TTC549 (cell line): ENCODE results near the gene RALGPS2.

Source experiments
- FAIRE-seq: peaks from 2 replicates; lab custom pipeline; 2012; peaks lifted over from hg19 to GRCh38; lab: Jason Lieb, UNC

The RALGPS2 gene

GRCh38 chr1:178921499-178921898 lies 196.5 kb downstream of the RALGPS2 start:
- no peak for FAIRE-seq

DNA sequence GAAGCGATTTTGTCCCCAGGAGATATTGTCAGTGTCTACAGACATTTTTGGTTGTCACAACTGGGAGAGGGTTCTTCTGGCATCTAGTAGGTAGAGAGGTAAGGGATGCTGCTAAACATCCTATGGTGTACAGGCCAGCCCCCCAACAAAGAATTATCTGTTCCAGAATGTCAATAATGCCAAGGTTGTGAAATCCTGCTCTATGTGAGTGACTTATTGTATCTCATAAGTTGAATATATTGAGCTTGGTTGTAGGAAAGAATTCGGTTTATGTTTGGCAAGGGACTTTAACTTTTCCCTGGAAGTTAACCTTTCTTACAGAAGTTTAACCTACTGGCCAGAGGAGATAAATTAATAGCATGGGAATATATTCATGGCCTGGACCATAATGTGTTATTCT lies 198.5 kb downstream of the RALGPS2 start:
- FAIRE-seq, result no peak

GRCh38 chr1:178926046-178926445 lies 201.0 kb downstream of the RALGPS2 start:
- no peak for FAIRE-seq

DNA sequence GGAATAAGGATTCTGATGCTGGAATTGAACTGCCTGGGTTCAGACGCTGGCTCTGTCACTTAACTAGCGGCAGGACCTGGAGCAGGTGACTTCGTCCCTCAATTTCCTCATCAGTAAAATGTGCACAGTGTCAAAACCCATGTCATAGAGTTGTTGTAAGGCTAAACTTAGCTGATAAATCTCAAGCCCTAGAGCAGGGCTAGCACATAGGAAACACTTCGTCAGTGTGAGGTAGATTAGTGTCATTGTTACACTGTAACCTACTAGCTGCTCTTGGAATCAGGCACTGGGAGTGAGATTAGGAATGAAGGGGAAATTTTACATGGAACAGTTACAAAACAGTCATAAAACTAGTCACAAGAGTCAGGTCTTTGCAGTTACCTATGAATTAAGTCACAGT lies 202.0 kb downstream of the RALGPS2 start:
- no peak for FAIRE-seq

GRCh38 chr1:178928041-178928440 lies 203.0 kb downstream of the RALGPS2 start:
- FAIRE-seq, result no peak

DNA sequence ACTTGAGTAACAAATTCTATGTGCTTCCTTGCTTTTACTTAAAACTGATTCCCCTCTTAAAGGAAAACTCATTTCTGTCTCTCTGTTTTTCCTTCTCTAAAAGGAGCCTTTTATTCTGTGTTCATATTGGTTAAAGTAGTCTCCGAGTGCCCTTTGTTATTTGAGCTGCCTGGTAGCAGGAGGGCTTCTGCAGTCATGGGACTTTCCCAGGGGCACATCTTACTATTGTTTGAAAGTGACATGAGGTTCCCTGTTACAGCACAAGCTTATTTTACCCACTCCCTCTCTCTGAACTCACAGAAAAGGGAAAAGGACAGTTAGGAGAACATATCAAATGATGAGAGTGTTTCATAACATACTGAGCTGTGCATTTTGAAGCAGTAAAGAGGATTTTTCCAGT lies 203.9 kb downstream of the RALGPS2 start:
- FAIRE-seq, result no peak

GRCh38 chr1:178931858-178932551 lies 207.0 kb downstream of the RALGPS2 start:
- no peak for FAIRE-seq

- FAIRE-seq, result no peak
Measured at GRCh38 chr1:178932552-178932906, 207.5 kb downstream of the RALGPS2 start.

DNA sequence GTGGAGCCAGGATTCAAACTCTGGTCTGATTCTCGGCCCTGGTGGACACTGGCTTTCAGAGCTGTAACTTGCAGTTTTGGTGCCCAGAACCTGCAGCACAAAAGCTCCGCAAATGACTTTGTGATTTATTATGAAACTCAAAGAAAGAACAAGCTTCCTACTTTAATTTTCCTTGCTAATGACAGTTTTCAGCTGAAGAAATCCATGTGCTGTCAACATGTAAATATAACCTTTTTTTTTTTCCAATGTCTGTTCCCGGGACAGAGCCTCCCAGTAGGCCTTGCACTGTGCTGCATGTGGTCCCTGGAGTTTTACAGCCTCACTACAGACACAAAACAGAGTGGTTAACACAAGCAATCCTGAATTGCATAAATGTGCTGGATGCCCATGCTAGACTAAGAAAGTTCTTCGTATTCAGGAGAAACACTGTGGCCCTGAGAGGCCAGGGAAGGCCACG lies 208.1 kb downstream of the RALGPS2 start:
- no peak for FAIRE-seq

DNA sequence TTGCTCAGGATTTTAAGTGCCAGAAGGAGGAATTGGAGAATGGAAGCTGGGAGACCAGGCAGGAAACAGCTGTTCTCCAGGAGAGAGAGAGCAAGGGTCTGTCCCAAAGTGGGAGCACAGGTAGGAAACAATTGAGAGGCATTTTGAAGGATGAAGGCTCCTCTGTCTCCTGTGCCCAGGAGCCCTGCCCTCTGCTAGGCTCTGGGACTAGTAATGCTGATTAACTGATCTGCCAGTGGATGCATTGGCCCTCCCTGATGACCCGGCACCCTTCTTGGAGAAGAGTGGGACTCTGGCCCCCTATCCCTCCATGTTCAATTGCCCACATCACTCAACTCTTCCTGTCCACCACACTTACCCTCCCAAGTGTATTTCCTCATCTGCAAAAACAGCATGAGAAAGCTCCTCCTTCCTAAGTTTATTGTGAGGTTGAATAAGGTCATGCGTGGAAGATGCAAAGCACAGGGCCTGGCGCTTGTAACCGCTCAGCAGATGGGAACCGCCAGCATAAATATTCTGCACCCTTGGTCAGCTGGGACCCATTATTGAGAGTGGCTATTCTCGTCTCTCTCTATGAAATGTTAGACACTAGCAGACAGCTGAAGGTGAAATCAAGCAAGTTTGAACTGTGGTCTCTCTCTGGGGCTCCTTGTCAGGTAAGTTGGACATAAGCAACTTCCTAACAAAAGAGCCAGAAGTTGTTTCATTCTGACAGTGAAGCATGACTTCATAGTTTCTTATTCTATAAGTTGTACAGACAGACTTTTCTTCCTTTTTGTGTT lies 208.9 kb downstream of the RALGPS2 start:
- FAIRE-seq, result no peak

GRCh38 chr1:178934546-178934945 lies 209.5 kb downstream of the RALGPS2 start:
- no peak for FAIRE-seq

DNA sequence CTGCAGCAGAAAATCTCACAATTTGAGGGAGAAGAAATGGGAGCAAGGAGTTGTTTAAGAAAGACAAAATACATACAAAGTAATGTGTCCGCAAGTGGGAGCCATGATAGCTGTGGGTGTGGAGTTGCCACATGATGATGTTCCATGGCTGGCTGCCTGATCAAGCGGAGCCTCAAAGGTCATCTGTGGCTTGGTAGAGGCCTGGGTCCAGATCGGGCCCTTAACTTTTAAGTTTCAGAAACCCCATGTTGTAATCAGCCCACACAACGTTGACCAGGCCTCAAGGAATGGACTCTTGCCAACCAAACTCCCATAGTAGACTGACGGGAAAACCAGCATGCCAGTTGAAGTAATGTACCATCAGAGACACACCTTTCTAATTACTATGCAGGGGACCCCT lies 210.6 kb downstream of the RALGPS2 start:
- no peak for FAIRE-seq

- FAIRE-seq, result no peak
Measured at GRCh38 chr1:178937695-178938094, 212.7 kb downstream of the RALGPS2 start.

- no peak for FAIRE-seq
Measured at GRCh38 chr1:178938101-178938958, 213.3 kb downstream of the RALGPS2 start.

- no peak for FAIRE-seq
Measured at GRCh38 chr1:178938959-178939317, 213.9 kb downstream of the RALGPS2 start.

DNA sequence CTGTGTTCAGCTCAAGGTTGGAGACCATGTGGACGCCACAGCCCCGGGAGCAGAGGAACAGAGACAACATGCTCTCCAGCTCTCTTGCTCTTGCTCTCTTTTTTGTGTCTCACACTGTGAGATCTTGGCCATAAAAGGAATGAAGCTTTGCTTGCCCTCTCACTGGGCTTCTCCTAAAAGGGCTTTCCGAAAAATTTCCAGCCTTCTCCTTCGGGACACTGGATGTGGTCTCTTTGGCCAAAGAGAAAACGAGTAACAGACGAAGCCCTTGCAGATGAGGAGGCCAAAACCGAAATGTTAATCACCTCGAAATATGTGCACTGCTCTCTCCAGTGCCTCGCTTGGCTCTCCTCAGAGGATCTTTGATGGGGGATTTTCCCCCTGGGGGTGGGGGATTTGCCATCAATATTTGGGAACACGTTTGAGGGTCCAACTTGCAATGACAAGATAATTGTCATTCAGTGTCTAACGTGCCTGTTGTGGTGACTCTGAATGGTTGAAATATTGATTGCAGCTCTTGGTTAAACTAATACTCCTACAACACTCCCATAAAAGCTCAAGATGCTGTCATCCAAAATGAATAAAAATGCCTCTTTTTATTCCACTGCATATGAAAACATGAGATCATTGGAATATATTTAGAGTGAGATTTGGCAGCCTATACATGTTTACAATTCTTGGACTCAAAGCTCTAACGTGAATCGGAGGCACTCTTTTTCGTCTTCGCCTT lies 214.5 kb downstream of the RALGPS2 start:
- no peak for FAIRE-seq

GRCh38 chr1:178940068-178940765 lies 215.2 kb downstream of the RALGPS2 start:
- FAIRE-seq, result no peak

GRCh38 chr1:178941261-178941689 lies 216.2 kb downstream of the RALGPS2 start:
- no peak for FAIRE-seq

DNA sequence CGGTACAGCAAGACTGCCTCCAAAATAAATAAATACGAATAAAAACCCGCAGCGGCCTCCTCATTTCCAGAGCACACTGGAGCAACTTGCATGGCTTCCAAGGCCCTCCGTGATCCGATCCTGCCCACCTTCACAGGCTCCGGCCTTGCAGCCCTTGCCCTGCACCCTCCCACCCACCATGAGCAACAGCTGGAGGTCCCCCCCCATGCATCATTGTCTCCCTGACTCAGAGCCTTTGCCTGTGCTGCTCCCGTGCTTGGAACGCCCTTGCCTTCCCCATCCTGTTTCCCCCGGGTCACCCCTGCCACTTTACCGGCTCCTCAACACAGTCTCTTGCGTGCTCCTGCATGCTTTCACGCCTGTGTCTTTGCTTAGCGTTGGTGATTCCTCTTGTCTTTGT lies 216.8 kb downstream of the RALGPS2 start:
- FAIRE-seq, result no peak

GRCh38 chr1:178942285-178943198 lies 217.5 kb downstream of the RALGPS2 start:
- no peak for FAIRE-seq

GRCh38 chr1:178944729-178945128 lies 219.7 kb downstream of the RALGPS2 start:
- no peak for FAIRE-seq
